GM19463 (cell line): ENCODE data around the gene EPN3.

Experiments used
- ATAC-seq: cut with Tn5 transposase; IDR thresholded peaks from one replicate; pipeline ENCODE4 v1.9.1; 2021; ENCODE audit warnings: mild to moderate bottlenecking, moderate library complexity; ENCODE audit not compliant: unreplicated experiment

EPN3 gene

DNA sequence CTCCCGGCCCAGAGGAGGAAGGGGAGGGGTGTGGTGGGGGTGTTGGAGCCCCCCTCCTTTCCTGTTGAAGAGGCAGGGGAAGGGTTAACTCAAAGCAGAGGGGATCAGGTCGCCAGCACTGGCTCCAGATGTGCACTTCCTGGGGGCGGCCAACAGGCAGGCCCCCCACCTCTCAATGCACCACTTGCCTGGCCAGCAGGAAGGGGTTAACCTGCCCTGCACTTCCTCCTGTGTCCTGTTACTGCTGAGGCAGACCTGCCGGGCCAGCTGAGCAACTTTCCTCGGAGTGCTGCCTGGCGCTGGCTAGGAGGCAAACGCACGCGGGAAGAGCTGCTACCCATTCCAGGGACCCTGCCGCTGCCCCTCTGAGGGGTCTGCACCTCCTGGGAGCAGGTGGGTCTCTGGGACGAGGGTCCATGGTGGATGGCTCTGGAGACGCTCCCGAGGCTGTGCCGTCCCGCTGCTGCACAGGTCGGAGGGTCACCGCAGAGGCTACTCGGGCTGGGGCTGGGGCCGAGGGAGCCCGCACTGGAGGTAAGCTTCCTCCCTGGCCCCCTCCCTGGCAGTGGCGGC lies at the start of gene EPN3:
Gene EPN3, plus strand, starts transcription at position 284 of the 573 bp plus-strand sequence. CDS start 3,822 bp downstream, outside the sequence.
- no peak for ATAC-seq

DNA sequence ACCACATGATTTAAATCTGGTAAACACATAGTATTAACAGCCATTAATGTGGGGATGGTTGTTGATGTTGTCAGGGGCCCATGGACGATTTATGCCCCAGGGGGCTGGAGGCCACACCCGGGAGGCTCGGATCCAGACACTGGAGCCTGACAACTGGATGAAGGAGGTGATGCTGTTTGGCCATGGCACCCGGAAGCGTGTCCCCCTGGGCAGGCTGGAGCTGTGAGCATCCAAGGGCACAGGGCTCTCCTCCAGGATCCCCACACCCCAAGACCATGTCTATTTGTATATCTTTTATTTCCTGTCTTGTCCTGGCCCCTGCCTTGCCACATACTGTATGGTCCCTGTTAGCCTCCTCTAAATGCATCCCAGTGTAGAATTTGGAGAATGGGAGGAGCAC lies 49.3 kb upstream of the EPN3 start:
- no peak for ATAC-seq

DNA sequence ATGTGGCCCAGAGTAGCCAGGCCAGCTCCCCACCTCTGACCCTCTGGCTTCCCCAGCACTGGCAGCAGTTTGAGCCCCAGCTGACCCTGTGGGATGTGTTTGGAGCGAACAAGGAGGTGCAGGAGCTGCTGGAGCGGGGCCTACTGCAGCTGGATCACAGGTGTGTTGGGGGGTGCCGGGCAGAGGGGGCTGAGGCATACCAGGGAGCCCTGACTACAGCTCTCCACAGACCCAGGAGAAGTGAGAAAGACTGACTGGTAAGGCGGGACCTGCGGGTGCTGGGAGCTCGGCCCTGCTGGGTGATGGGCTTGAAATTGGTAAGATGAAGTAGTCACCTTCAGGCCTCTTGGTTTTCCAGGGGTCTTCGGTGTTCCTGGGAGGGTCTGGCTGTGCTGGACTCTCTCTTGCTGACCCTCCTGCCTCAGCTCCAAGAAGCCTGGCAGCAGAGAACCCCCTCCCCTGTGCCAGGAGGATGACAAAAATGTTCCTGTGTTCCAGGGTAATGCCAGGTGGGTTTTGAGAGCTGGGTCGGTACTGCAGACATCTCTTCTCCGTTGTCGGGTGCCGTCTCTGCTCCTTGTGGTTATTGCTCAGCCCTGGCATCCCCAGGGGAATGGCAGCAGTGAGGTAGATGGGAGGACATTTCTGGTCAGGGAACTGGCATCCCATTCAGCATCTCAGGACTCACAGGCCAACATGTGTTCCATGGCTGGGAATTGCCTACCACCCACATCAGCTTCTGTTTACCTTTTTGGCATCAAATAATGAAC lies 48.0 kb upstream of the EPN3 start:
- ATAC-seq = no peak

- ATAC-seq = no peak
Observed at GRCh38 chr17:50487213-50488096, 45.1 kb upstream of the EPN3 start.

DNA sequence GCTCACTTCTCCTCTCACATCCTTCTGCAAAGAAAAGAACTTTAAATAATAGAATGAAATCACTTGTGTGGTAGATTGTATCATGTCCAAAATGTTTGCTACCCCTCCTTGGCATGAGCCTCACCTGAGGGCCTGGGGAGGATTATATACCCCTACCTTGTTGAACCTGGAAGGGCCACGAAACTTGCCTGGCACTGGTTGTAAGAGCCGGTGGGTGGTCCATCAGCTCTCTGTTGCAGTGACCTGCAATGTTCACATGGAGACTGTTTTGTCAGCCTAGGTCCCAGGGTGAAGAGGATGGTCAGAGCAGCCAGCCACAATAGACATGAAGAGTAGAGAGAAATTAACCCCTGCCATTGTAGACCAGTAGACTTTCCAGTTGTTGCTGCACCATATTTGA lies 43.7 kb upstream of the EPN3 start:
- no peak for ATAC-seq

GRCh38 chr17:50491505-50491904 lies 41.0 kb upstream of the EPN3 start:
- no peak for ATAC-seq

GRCh38 chr17:50492214-50492613 lies 40.3 kb upstream of the EPN3 start:
- no peak for ATAC-seq

DNA sequence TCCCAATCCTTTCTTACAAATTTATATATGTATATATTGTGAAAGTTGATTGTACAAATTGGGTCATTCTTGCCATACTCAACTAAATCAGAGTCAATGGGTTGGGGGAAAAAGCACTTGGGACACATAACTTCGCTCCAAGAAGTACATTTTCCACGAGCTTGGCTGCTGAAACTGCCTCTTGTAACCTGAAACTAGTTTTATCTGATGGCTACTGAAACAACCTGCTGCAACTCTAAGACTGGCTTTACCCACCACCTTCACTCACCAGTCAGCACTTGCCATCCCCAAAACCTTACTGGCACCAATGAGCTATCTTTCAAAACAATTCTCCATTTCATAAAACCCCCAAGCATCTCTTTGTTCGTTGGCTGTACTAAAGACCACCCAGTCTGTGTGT lies 38.8 kb upstream of the EPN3 start:
- no peak for ATAC-seq

DNA sequence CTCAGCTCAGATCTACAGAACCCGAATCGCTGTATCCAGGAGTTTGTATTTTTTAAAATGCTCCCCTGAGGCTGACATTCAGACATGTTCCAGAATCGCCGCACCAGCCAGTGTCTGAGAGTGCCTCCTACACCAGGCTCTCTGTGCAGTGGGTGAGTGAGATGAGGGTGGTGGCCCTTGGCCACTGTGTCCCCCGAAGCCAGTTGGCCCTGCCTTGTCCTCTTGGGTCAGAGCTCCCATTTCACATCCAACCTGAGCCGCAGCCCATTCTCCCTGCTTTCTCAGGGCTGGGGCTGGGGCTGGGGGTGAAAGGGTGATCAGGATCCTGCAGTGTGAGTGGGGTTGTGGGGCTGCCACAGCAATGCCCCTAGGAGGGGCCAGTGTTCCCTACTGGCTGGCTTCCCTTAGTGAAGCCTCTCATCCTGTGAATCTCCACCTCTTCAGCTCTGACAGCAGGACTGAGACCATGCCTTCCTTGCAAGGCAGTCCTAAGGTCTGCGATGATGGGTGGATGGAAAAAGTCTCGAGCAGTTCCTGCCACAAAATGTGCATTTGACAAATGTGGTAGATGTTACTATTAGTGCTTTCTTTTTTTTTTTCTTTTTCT lies 37.2 kb upstream of the EPN3 start:
- ATAC-seq = no peak

DNA sequence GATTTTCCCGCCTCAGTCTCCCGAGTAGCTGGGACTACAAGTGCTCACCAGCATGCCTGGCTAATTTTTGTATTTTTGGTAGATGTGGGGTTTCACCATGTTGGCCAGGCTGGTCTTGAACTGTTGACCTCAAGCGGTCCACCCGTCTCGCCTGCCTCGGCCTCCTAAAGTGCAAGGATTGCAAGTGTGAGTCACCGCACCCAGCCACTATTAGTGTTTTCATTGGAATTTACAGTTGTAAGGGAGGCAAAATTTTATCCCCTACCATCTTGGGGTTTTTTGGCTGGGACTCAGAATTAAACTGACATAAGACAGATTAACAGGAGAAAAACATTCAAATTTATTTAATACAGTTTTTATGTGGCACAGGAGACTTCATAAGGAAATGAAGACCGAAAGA lies 36.6 kb upstream of the EPN3 start:
- ATAC-seq = no peak

DNA sequence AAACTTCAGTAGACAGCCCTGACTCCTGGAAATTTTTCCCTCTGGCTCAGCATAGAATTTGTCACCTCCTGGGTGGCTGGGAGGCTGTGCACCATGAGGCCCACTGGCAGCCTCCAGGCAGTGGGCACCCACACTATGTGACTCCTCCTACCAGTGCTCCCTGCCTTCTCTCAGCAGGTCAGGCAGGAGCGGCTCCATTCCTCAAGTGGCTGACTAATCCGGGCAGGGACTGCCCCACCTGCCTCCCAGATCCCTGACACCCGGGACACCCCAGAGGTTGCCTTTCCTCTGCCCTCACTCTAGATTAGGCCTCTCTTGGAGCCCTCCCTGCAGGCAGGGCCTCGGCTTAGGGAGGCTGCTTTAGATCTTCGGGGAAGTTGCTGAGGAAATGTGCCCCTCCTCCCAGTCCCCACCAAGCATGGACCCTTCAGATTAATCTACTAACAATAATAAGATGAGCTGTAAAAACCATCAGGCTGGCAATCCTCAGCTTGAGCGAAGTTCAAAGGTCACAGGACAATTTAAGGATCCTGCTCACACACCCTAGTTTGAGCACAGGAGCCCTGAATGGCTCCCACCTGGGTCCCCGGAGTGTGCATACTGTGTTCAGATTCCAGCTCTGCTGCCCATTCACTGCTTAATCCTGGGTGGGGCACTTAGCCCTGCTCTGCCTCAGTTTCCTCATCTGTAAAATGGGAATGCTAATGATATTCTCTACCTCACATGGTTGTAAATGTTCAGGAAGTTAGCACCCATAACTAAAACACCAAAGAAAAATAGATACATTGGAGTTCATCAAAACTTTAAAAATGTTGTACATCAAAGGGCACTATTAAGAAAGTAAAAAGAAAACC lies 34.3 kb upstream of the EPN3 start:
- no peak for ATAC-seq

GRCh38 chr17:50499270-50499669 lies 33.3 kb upstream of the EPN3 start:
- ATAC-seq = no peak

GRCh38 chr17:50499721-50500120 lies 32.8 kb upstream of the EPN3 start:
- no peak for ATAC-seq

- no peak for ATAC-seq
Observed at GRCh38 chr17:50501054-50501453, 31.5 kb upstream of the EPN3 start.

DNA sequence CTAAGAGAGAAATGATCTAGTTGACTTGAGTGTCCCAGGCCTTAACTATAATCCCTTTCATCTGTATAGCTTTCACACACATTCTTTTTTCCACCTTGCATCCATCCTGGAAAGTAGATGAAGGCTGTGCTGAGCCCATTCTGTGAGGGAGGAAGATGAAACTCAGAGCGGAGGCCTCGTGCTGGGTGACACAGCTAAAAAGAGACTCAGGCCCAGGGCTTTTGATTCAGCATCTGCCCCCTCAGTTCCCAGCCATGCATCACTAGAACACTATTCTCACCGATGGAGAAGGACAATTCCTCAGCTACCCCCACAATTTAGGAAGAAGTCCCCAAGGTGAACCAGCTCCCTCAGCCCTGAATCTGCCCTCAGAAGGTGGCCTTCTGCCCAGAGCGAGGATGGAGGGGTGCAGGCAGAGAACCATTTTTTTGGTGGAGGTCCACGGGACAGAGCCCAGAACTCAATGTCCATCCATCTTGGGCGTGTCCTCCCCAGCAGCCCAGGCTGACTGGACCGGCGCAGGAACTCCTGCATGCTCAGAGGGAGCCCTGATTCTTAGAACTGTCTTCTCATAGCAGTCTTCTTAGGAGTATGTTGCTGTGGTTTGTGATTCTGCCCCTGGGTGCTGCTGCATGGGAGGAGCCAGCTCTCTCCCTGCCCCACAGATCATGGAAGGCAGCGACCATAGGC lies 30.1 kb upstream of the EPN3 start:
- no peak for ATAC-seq

- no peak for ATAC-seq
Observed at GRCh38 chr17:50505591-50506130, 26.9 kb upstream of the EPN3 start.

DNA sequence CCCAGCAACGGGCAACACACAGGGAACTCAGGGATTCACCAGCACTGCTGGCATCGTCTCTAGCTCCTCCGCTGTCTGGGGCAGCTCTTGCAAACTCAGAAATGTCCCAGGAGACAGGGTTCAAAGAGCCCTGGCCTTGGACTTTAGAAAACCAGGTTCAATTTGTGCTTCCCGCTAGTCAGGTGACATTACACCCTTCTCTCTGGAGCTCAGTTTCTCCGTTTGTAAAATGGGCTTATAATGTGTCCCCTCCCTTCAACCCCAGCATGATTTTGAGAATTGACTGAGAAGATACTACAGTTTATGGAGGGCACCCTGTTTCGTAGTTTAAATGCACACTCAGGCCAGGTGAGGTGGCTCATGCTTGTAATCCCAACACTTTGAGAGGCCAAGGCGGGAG lies 26.2 kb upstream of the EPN3 start:
- ATAC-seq = no peak

- ATAC-seq = no peak
Observed at GRCh38 chr17:50507871-50508572, 24.5 kb upstream of the EPN3 start, which contains the start of gene MYCBPAP. MYCBPAP (plus strand) TSS chr17:50508439; CDS start chr17:50508675, 236 bp downstream.
